Upper lobe of right lung (tissue), 1 donor: ENCODE measurements around the gene GNAL. TPM values are rescaled to one million over a fixed set of nuclear protein-coding genes. Genes with fewer than 3 reads are reported as not detected.

Experiments used
- ATAC-seq: fragments of 200-7000 bp; cut with Tn5 transposase; one replicate; pipeline ENCODE4 v1.9.1; 2020; ENCODE audit warnings: mild to moderate bottlenecking, moderate library complexity
- DNase-seq: peaks from one replicate; pipeline ENCODE4 v3.0.0-alpha.2; 2020
- H3K27ac ChIP-seq: fragments of 200-600 bp; one replicate; pipeline ENCODE4 v1.8.0; 2022
- H3K27me3 ChIP-seq: fragments of 200-600 bp; one replicate; pipeline ENCODE4 v1.8.0; 2022; ENCODE audit warnings: mild to moderate bottlenecking
- H3K36me3 ChIP-seq: fragments of 200-600 bp; one replicate; pipeline ENCODE4 v1.8.0; 2022
- H3K4me1 ChIP-seq: fragments of 200-600 bp; one replicate; pipeline ENCODE4 v1.8.0; 2022
- H3K4me3 ChIP-seq: fragments of 200-600 bp; one replicate; pipeline ENCODE4 v1.8.0; 2022; ENCODE audit warnings: mild to moderate bottlenecking
- H3K9me3 ChIP-seq: fragments of 200-600 bp; one replicate; pipeline ENCODE4 v1.8.0; 2022
- CTCF ChIP-seq: fragments of 200-600 bp; IDR thresholded peaks from one replicate; pipeline ENCODE4 v1.8.0; 2022; ENCODE audit warnings: antibody characterized with exemption
- intact Hi-C: fragments of 100-400 bp; cut with DNase I; formaldehyde crosslinking; loops from one replicate; pipeline ENCODE4 v1.11.0; 2022
- total RNA-seq: library from RNA; stranded (reverse); fragmentation: NEBNext Ultra II Directional; extraction: Animal tissue kit (Norgen Biotek cat#: 25700); gene quantifications from one replicate; pipeline ENCODE4 v1.2.1, GENCODE V29; 2021
- donor health status: DM: no; HTN: yes; CAD: no; lungs with severe emphysema.

Gene GNAL
- total RNA-seq, 1 donor from 2014 or later: 4.3 TPM

- intact Hi-C loops: no loop called here
- no peaks in the 10 kb centered on the region for H3K27me3 ChIP-seq
- no peak for TF ChIP-seq CTCF
- ATAC-seq: no peak
- no peaks in the 10 kb centered on the region for H3K9me3 ChIP-seq
- no peak overlapping the region for H3K4me3 ChIP-seq
- no peaks in the 10 kb centered on the region for H3K36me3 ChIP-seq
- no peaks in the 10 kb centered on the region for H3K4me1 ChIP-seq
- no peak overlapping the region for H3K27ac ChIP-seq
- DNase-seq: no peak
Observed at GRCh38 chr18:11845654-11846053, 156.6 kb downstream of the GNAL start.

GRCh38 chr18:11847811-11848210 is 158.7 kb downstream of the GNAL start:
- Histone ChIP-seq H3K9me3 (no peaks in the 10 kb centered on the region), H3K4me3 (no peak overlapping the region), H3K36me3 (no peaks in the 10 kb centered on the region), H3K27ac (no peak overlapping the region), H3K4me1 (peaks cover 8% of the 10 kb centered on the region), H3K27me3 (no peaks in the 10 kb centered on the region)
- intact Hi-C loops: no loop called here
- TF ChIP-seq CTCF: no peak
- DNase-seq (no peak), ATAC-seq (no peak)

- Histone ChIP-seq H3K9me3 (no peaks in the 10 kb centered on the region), H3K27me3 (no peaks in the 10 kb centered on the region), H3K27ac (peak overlapping the region; percentile 94), H3K4me1 (peaks cover 21% of the 10 kb centered on the region), H3K36me3 (no peaks in the 10 kb centered on the region), H3K4me3 (no peak overlapping the region)
- intact Hi-C loops: no loop called here
- no peak for TF ChIP-seq CTCF
- DNase-seq (no peak), ATAC-seq (no peak)
Observed at GRCh38 chr18:11849279-11849678, 160.2 kb downstream of the GNAL start.

- intact Hi-C loops: no loop called here
- TF ChIP-seq CTCF: no peak
Observed at GRCh38 chr18:11849841-11850634, 161.0 kb downstream of the GNAL start.

GRCh38 chr18:11850821-11851145 is 161.7 kb downstream of the GNAL start:
- ATAC-seq: peak; percentile 20
- intact Hi-C loops: no loop called here
- DNase-seq: no peak
- Histone ChIP-seq H3K4me3 (peak overlapping the region; percentile 72), H3K27ac (peak overlapping the region; percentile 94), H3K9me3 (no peaks in the 10 kb centered on the region), H3K27me3 (no peaks in the 10 kb centered on the region), H3K36me3 (peaks cover 6% of the 10 kb centered on the region), H3K4me1 (peaks cover 24% of the 10 kb centered on the region)
- no peak for TF ChIP-seq CTCF

More at GRCh38 chr18:11849841-11850634, 161.0 kb downstream of the GNAL start:
- DNase-seq: peak; percentile 80
- H3K36me3 ChIP-seq: peaks cover under 1% of the 10 kb centered on the region
- peak overlapping the region; percentile 72 for H3K4me3 ChIP-seq
- peak overlapping the region; percentile 94 for H3K27ac ChIP-seq
- H3K9me3 ChIP-seq: no peaks in the 10 kb centered on the region
- peak; percentile 64 for ATAC-seq
- H3K4me1 ChIP-seq: peaks cover 24% of the 10 kb centered on the region
- H3K27me3 ChIP-seq: no peaks in the 10 kb centered on the region
